Measurements from ENCODE around the gene MCMBP. TPM values are rescaled to one million over a fixed set of nuclear protein-coding genes. Genes with fewer than 3 reads are reported as not detected.
A peak's percentile ranks its signal among the peaks of the same experiment; 100 is the strongest.

MCMBP gene
- total RNA-seq, 1 donor from 2014 or later, result 43.4 TPM

DNA sequence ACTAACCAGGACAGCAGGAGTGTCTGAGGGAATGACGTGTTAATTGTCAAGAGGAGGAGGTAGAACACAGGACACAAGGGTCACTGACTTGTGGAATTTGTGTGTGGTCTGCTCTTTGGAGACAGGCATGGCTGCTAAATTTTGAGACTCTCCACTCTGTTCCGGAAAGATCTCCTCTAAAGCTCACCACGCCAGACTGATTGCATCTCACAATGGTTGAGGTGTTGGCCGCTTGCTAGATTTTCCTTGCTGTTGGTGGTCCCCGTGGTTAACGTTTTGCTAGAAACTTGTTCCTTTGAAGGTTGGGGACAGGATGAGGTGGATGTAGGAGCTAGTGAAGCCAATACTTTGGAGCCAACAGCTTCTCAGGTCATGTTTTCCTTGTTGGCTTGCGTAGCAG lies 57.0 kb downstream of the MCMBP start:
- no peaks in the 10 kb centered on the region for H3K27me3 ChIP-seq (ENCODE audit: control insufficient read depth, insufficient read depth, low read length)
- no peak for FAIRE-seq
- no peak overlapping the region for H3K4me3 ChIP-seq (ENCODE audit: low read depth, low read length)
- no peak for DNase-seq (ENCODE audit: low read depth)
- TF ChIP-seq, protein P1, sequence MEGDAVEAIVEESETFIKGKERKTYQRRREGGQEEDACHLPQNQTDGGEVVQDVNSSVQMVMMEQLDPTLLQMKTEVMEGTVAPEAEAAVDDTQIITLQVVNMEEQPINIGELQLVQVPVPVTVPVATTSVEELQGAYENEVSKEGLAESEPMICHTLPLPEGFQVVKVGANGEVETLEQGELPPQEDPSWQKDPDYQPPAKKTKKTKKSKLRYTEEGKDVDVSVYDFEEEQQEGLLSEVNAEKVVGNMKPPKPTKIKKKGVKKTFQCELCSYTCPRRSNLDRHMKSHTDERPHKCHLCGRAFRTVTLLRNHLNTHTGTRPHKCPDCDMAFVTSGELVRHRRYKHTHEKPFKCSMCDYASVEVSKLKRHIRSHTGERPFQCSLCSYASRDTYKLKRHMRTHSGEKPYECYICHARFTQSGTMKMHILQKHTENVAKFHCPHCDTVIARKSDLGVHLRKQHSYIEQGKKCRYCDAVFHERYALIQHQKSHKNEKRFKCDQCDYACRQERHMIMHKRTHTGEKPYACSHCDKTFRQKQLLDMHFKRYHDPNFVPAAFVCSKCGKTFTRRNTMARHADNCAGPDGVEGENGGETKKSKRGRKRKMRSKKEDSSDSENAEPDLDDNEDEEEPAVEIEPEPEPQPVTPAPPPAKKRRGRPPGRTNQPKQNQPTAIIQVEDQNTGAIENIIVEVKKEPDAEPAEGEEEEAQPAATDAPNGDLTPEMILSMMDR (IDR thresholded peaks at IDR 0.05; ENCODE audit: insufficient read depth, low read length, severe bottlenecking), result no peak
- peaks cover 2% of the 10 kb centered on the region for H3K36me3 ChIP-seq (ENCODE audit: control insufficient read depth, insufficient read depth, low read length)

DNA sequence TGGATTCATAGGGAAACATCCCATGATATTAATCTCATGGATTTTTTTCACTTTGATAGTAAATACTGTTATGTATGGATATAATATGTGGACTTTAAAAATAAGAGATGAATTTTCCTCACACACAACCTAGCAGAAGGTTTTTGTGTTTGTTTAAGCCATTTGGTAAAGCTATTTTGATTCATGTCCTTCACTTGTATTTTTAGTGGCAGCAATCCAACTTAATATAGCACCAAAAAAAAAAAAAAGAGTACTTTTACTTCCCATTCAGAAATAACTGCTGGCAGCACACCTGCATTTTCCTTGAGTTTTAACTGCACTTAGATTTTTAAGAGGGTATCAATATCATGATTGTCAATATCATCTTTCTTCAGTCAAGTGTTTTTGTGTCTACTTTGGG lies 60.0 kb downstream of the MCMBP start:
- Histone ChIP-seq H3K36me3 (ENCODE audit: control insufficient read depth, insufficient read depth, low read length) (peaks cover 2% of the 10 kb centered on the region), H3K4me3 (ENCODE audit: low read depth, low read length) (no peak overlapping the region), H3K27me3 (ENCODE audit: control insufficient read depth, insufficient read depth, low read length) (no peaks in the 10 kb centered on the region)
- FAIRE-seq (no peak), DNase-seq (ENCODE audit: low read depth) (no peak)
- TF ChIP-seq, protein P1 (IDR thresholded peaks at IDR 0.05; ENCODE audit: insufficient read depth, low read length, severe bottlenecking), result no peak

DNA sequence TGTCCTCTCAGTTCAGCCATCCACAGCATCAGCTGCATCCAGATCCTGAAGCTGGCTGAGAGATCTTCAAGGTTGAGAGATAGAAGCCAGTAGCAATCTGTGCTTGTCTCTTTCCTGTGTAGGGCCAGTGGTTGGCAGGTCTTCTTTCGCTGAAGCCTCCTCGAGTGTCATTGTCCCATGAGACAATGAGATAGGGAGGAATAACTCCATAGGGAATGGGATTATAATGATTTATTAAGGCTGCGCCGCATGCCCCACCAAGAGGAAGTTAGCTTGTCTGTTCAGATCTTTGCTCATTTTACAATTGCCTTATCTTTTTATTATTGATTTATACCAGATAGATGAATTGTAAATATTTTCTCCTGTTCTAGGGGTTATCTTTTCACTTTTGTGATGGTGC lies 61.5 kb downstream of the MCMBP start:
- TF ChIP-seq, protein P1 (IDR thresholded peaks at IDR 0.05; ENCODE audit: insufficient read depth, low read length, severe bottlenecking), result no peak
- H3K4me3 ChIP-seq (ENCODE audit: low read depth, low read length), result no peak overlapping the region
- peaks cover 2% of the 10 kb centered on the region for H3K36me3 ChIP-seq (ENCODE audit: control insufficient read depth, insufficient read depth, low read length)
- FAIRE-seq (no peak), DNase-seq (ENCODE audit: low read depth) (no peak)
- H3K27me3 ChIP-seq (ENCODE audit: control insufficient read depth, insufficient read depth, low read length), result no peaks in the 10 kb centered on the region

DNA sequence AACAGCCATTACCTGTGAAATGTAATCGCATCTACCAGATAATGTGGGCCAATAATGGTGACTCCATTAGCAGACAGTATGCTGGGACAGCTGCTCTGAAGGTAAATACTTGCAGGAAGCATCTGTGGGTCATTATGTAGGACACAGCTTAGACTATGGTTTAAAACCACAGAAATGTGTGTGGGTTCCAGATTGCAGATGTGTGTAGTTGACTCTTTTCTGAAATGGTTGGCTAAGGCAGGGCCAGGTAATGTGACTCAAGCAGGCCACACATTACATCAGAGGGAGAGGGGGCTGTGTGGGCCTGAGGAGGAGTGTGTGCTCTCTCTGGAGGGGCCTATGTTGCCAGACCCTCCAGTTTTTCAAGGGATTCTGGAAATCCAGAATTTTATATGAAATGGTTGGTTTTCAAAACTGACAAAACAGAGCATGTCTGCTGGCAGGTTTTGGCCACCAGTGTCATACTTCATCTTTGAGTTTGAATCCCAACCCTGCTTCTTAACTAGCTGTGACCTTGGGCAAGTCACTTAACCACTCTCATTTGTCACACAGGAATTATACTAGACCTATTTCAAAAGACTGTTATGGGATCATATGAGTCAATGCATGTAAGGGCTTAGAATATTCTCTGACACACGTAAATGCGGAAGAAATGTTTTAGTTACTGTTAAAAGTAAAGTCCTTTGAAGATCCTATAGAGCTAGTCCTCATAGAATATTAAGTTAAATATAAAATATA lies 64.5 kb downstream of the MCMBP start:
- no peak overlapping the region for H3K4me3 ChIP-seq (ENCODE audit: low read depth, low read length)
- TF ChIP-seq, protein P1 (IDR thresholded peaks at IDR 0.05; ENCODE audit: insufficient read depth, low read length, severe bottlenecking), result no peak
- no peaks in the 10 kb centered on the region for H3K27me3 ChIP-seq (ENCODE audit: control insufficient read depth, insufficient read depth, low read length)
- FAIRE-seq (no peak), DNase-seq (ENCODE audit: low read depth) (peak; percentile 30)
- no peaks in the 10 kb centered on the region for H3K36me3 ChIP-seq (ENCODE audit: control insufficient read depth, insufficient read depth, low read length)

DNA sequence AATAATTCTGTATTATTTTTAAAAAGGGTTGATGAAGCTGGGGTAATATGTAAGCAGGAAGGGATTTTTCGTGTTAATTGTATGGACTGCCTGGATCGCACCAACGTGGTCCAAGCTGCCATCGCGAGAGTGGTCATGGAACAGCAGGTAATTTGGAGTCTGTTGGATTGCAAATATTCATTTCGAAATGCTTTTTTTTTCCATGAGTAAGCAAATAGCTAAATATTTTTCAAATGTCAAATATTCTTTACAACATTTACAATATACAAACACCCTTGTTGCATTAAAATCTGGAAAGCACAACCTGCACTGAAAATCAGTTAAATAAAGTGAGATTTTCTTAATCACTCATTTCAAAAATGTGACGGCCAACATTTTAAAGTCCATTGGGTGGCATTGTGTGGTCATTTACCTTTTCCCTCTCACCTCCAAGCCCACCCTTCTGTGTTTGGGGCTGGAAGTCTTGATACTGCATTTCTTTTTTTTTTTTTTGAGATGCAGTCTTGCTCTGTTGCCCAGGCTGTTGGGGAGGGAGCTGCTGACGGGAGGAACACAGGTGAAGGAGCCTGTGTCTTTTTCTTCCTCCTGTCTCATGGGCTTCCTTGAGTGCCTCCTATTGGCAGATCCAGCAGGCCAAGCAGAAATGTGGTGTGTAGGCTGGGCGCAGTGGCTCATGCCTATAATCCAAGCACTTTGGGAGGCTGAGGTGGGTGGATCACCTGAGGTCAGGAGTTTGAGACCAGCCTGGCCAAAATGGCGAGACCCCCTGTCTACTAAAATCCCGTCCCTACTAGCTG lies 66.1 kb downstream of the MCMBP start:
- DNase-seq (ENCODE audit: low read depth) (no peak), FAIRE-seq (no peak)
- TF ChIP-seq, protein P1 (IDR thresholded peaks at IDR 0.05; ENCODE audit: insufficient read depth, low read length, severe bottlenecking), result no peak
- no peaks in the 10 kb centered on the region for H3K27me3 ChIP-seq (ENCODE audit: control insufficient read depth, insufficient read depth, low read length)
- no peaks in the 10 kb centered on the region for H3K36me3 ChIP-seq (ENCODE audit: control insufficient read depth, insufficient read depth, low read length)
- no peak overlapping the region for H3K4me3 ChIP-seq (ENCODE audit: low read depth, low read length)
